Measurements from ENCODE around the gene PATJ. TPM values are rescaled to one million over a fixed set of nuclear protein-coding genes. Genes with fewer than 3 reads are reported as not detected.

Gene PATJ
- total RNA-seq, 2 donors from 2014 or later: 56.6 to 72.1 TPM

DNA sequence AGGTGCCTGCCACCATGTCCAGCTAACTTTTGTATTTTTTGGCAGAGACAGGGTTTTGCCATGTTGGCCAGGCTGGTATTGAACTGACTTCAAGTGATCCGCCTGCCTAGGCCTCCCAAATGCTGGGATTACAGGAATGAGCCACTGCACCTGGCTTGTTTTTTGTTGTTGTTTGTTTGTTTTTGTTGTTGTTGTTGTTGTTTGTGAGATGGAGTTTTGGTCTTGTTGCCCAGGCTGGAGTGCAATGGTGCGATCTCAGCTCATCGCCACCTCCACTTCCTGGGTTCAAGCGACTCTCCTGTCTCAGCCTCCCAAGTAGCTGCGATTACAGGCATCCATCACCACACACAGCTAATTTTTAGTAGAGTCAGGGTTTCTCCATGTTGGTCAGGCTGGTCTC is 445.3 kb downstream of the PATJ start:
- Mint-ChIP-seq H3K27ac (no peak overlapping the region), H3K4me1 (peaks cover 5% of the 10 kb centered on the region), H3K36me3 (ENCODE audit: low read depth) (no peaks in the 10 kb centered on the region), H3K27me3 (peaks cover 10% of the 10 kb centered on the region), H3K4me3 (no peak overlapping the region)
- H3K9me3 ChIP-seq (ENCODE audit: control insufficient read depth, low read length, poor library complexity, severe bottlenecking): no peaks in the 10 kb centered on the region
- ATAC-seq (no peak), DNase-seq (no peak)

DNA sequence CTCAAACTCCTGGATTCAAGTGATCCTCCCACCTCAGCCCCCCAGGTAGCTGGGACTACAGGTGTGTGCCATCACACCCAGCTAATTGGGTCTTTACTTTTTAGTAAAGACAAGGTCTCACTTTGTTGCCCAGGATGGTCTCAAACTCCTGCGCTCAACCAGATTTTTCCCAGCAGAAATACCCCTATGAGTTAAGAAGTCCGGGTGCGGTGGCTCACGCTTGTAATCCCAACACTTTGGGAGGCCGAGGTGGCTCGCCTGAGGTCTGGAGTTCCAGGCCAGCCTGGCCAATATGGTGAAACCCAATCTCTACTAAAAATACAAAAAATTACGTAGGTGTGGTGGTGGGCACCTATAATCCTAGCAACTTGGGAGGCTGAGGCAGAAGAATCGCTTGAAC is 445.8 kb downstream of the PATJ start:
- no peaks in the 10 kb centered on the region for H3K9me3 ChIP-seq (ENCODE audit: control insufficient read depth, low read length, poor library complexity, severe bottlenecking)
- Mint-ChIP-seq H3K4me1 (peaks cover 2% of the 10 kb centered on the region), H3K27ac (no peak overlapping the region), H3K27me3 (peaks cover 6% of the 10 kb centered on the region), H3K36me3 (ENCODE audit: low read depth) (no peaks in the 10 kb centered on the region), H3K4me3 (no peak overlapping the region)
- ATAC-seq (no peak), DNase-seq (no peak)

- Mint-ChIP-seq H3K27ac (no peak within 1 kb of the TSS), H3K27me3 (peaks cover 28% of the 10 kb centered on the region), H3K36me3 (ENCODE audit: low read depth) (peaks cover 6% of the 10 kb centered on the region), H3K4me1 (peaks cover 2% of the 10 kb centered on the region), H3K4me3 (peak within 1 kb of the TSS; percentile 5)
- no peaks in the 10 kb centered on the region for H3K9me3 ChIP-seq (ENCODE audit: control insufficient read depth, low read length, poor library complexity, severe bottlenecking)
- ATAC-seq (no peak), DNase-seq (no peak)
Observed at GRCh38 chr1:62194651-62195544, 452.6 kb downstream of the PATJ start, which contains the start of gene L1TD1. TSS of gene L1TD1 (plus strand) at chr1:62194849. CDS start at chr1:62206629, 11,780 bp downstream.

GRCh38 chr1:62196086-62196690 is 453.9 kb downstream of the PATJ start:
- Mint-ChIP-seq H3K36me3 (ENCODE audit: low read depth) (peaks cover 6% of the 10 kb centered on the region), H3K4me3 (no peak overlapping the region), H3K27me3 (peaks cover 28% of the 10 kb centered on the region), H3K4me1 (peaks cover 2% of the 10 kb centered on the region), H3K27ac (no peak overlapping the region)
- H3K9me3 ChIP-seq (ENCODE audit: control insufficient read depth, low read length, poor library complexity, severe bottlenecking): no peaks in the 10 kb centered on the region
- ATAC-seq (no peak), DNase-seq (no peak)

GRCh38 chr1:62198069-62198780 is 455.9 kb downstream of the PATJ start:
- Mint-ChIP-seq H3K27me3 (peaks cover 27% of the 10 kb centered on the region), H3K27ac (no peak overlapping the region), H3K4me3 (no peak overlapping the region), H3K36me3 (ENCODE audit: low read depth) (peaks cover 6% of the 10 kb centered on the region), H3K4me1 (peaks cover 2% of the 10 kb centered on the region)
- no peaks in the 10 kb centered on the region for H3K9me3 ChIP-seq (ENCODE audit: control insufficient read depth, low read length, poor library complexity, severe bottlenecking)
- no peak for ATAC-seq
- DNase-seq: no peak

GRCh38 chr1:62198781-62199125 is 456.5 kb downstream of the PATJ start:
- DNase-seq (no peak), ATAC-seq (no peak)
- Mint-ChIP-seq H3K36me3 (ENCODE audit: low read depth) (peaks cover 6% of the 10 kb centered on the region), H3K4me3 (no peak overlapping the region), H3K27ac (no peak overlapping the region), H3K27me3 (peaks cover 22% of the 10 kb centered on the region), H3K4me1 (peaks cover 2% of the 10 kb centered on the region)
- no peaks in the 10 kb centered on the region for H3K9me3 ChIP-seq (ENCODE audit: control insufficient read depth, low read length, poor library complexity, severe bottlenecking)

DNA sequence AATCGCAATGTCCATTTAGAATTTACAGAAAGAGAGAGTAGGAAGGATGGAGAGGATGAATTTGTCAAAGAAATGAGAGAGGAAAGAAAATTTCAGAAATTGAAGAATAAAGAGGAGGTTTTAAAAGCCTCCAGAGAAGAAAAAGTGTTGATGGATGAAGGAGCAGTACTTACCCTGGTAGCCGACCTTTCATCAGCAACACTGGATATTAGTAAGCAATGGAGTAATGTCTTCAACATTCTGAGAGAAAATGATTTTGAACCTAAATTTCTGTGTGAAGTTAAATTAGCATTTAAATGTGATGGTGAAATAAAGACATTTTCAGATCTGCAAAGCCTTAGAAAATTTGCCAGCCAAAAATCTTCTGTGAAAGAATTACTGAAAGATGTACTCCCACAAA is 464.9 kb downstream of the PATJ start:
- H3K9me3 ChIP-seq (ENCODE audit: control insufficient read depth, low read length, poor library complexity, severe bottlenecking): no peaks in the 10 kb centered on the region
- DNase-seq (no peak), ATAC-seq (no peak)
- Mint-ChIP-seq H3K27ac (no peak overlapping the region), H3K4me3 (no peak overlapping the region), H3K27me3 (no peaks in the 10 kb centered on the region), H3K4me1 (no peaks in the 10 kb centered on the region), H3K36me3 (ENCODE audit: low read depth) (no peaks in the 10 kb centered on the region)

DNA sequence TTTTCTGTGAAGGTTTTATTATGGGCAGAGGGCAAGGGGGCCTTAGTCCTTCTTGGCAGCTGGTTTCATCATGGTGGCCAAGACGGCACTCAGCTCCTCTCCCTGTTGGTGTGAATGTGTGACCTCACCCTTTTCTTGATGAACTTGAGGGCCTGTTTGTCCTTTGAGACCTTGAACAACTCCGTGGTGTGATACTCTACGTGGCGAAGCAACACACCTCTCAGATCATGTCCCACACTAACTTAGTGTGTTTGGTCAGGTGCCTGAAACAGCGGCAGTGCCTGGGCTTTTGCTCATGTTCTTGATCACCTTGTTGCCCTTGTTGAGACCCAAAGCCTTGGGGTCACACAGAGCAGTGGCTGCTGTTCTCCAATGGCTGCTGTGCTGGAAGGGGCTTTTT is 465.8 kb downstream of the PATJ start:
- H3K27ac Mint-ChIP-seq: no peak overlapping the region
- H3K36me3 Mint-ChIP-seq (ENCODE audit: low read depth): no peaks in the 10 kb centered on the region
- H3K9me3 ChIP-seq (ENCODE audit: control insufficient read depth, low read length, poor library complexity, severe bottlenecking): no peaks in the 10 kb centered on the region
- DNase-seq (no peak), ATAC-seq (no peak)
- H3K4me1 Mint-ChIP-seq: no peaks in the 10 kb centered on the region
- H3K27me3 Mint-ChIP-seq: no peaks in the 10 kb centered on the region
- H3K4me3 Mint-ChIP-seq: no peak overlapping the region

DNA sequence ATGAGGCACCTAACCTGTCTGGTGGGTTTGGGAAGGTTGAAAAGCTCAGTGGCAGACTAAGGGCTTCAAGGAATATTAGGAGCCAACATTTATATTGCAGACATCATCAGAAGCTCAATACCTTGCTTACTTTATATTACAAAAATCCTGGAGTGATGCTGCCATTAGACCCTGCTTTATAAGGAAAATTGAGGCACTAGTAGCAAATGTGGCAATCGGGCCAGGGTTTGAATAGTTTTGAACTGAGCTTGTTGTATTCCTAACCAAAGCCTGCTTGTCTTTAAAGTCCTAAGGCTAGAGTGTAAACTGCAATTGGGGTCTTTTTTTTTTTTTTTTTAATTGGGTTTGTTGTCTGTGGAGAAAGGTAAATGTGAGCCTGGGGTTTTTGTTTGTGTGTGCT is 466.7 kb downstream of the PATJ start:
- no peaks in the 10 kb centered on the region for H3K27me3 Mint-ChIP-seq
- H3K9me3 ChIP-seq (ENCODE audit: control insufficient read depth, low read length, poor library complexity, severe bottlenecking): no peaks in the 10 kb centered on the region
- H3K36me3 Mint-ChIP-seq (ENCODE audit: low read depth): no peaks in the 10 kb centered on the region
- DNase-seq (no peak), ATAC-seq (no peak)
- no peaks in the 10 kb centered on the region for H3K4me1 Mint-ChIP-seq
- H3K4me3 Mint-ChIP-seq: no peak overlapping the region
- H3K27ac Mint-ChIP-seq: no peak overlapping the region

DNA sequence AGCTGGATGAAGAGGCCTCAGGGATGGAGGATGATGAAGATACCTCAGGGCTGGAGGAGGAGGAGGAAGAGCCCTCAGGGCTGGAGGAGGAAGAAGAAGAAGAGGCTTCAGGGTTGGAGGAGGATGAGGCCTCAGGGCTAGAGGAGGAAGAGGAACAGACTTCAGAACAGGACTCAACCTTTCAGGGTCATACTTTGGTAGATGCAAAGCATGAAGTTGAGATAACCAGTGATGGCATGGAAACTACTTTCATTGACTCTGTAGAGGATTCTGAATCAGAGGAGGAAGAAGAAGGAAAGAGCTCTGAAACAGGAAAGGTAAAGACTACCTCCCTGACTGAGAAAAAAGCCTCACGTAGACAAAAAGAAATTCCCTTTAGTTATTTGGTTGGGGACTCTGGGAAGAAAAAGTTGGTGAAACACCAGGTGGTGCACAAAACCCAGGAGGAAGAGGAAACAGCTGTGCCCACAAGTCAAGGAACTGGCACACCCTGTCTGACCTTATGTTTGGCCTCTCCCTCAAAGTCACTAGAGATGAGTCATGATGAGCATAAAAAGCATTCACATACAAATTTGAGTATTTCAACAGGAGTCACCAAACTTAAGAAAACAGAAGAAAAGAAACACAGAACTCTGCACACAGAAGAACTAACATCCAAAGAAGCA is 467.8 kb downstream of the PATJ start:
- DNase-seq: no peak
- Mint-ChIP-seq H3K27ac (no peak overlapping the region), H3K36me3 (ENCODE audit: low read depth) (no peaks in the 10 kb centered on the region), H3K4me1 (no peaks in the 10 kb centered on the region), H3K4me3 (no peak overlapping the region), H3K27me3 (no peaks in the 10 kb centered on the region)
- no peaks in the 10 kb centered on the region for H3K9me3 ChIP-seq (ENCODE audit: control insufficient read depth, low read length, poor library complexity, severe bottlenecking)
- ATAC-seq: no peak

GRCh38 chr1:62210960-62211359 is 468.7 kb downstream of the PATJ start:
- no peaks in the 10 kb centered on the region for H3K36me3 Mint-ChIP-seq (ENCODE audit: low read depth)
- no peaks in the 10 kb centered on the region for H3K27me3 Mint-ChIP-seq
- no peaks in the 10 kb centered on the region for H3K4me1 Mint-ChIP-seq
- no peak overlapping the region for H3K4me3 Mint-ChIP-seq
- ATAC-seq: no peak
- DNase-seq: no peak
- no peaks in the 10 kb centered on the region for H3K9me3 ChIP-seq (ENCODE audit: control insufficient read depth, low read length, poor library complexity, severe bottlenecking)
- H3K27ac Mint-ChIP-seq: no peak overlapping the region

DNA sequence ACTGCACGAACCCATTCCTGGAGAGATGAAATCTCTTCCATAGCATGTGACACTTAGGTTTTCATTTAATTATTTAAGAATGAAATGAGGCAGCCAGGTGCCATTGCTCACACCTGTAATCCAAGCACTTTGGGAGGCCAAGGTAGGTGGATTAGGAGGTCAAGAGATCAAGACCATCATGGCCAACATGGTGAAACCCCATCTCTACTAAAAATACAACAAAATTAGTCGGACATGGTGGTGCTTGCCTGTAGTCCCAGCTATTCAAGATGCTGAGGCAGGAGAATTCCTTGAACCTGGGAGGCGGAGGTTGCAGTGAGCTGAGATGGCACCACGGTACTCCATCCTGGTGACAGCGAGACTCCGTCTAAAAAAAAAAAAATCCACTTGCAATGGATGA is 470.1 kb downstream of the PATJ start:
- Mint-ChIP-seq H3K27ac (no peak overlapping the region), H3K4me1 (no peaks in the 10 kb centered on the region), H3K4me3 (no peak overlapping the region), H3K36me3 (ENCODE audit: low read depth) (no peaks in the 10 kb centered on the region), H3K27me3 (no peaks in the 10 kb centered on the region)
- DNase-seq (no peak), ATAC-seq (no peak)
- H3K9me3 ChIP-seq (ENCODE audit: control insufficient read depth, low read length, poor library complexity, severe bottlenecking): no peaks in the 10 kb centered on the region
